DMS153 (cell line): ENCODE results near the gene ZRANB3.
"Not testable (repeated sequence)": the region's sequence is repeated elsewhere in the genome, so short reads cannot be mapped to it uniquely, and the experiment has no call there.

ENCODE experiments used
- DNase-seq: peaks from one replicate; lab custom pipeline; 2025; lab: John Stamatoyannopoulos, UW

Gene ZRANB3

DNA sequence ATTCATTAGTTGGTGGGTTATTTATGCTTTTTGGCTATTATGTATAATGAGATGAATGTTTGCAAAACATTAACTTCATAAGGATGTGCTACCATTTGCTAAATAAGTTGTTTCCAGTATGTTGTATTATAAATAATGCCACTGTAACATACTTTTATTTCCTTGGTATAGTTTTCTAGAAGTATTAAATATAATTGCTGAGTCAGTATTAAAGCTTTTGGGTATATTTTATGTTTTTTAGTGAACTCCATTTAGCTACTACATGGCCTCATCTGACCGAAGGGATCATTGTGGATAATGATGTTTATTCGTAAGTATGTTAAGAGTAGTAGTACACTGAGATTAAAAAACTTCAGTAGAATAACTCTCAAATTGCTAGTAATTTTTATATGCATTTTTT is 405.1 kb downstream of the ZRANB3 start:
- DNase-seq = no peak

GRCh38 chr2:135124924-135125886 is 405.8 kb downstream of the ZRANB3 start:
- DNase-seq = no peak

GRCh38 chr2:135121658-135122039 is 409.4 kb downstream of the ZRANB3 start:
- not testable (repeated sequence) for DNase-seq

DNA sequence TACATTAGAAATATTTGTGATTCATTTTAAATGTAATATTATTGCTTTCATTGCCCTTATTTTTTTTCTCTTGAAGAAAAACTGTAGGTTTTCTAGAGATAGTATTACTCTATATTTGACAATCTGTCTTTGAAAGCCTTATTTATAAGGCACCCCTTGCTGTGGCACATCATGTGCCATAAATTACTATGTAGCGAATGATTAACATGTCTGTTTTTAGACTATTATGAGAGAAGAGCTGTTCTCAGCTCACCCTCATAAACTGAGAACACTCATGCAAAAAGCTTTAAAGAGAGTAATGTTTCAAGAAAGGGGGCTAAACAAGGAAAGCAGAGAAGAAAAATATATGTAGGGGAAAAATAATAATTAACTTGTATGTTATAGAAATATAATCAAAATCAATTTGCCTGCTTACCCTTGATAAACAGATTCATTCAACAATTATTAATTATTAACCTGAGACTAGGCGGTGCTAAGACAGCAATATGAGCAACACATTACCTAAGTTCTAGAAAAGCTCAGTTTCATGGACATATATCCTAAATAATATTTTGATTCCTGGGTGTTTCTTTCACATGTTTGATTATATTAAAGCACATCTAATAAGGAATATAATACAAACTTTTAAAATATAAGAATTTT is 409.9 kb downstream of the ZRANB3 start:
- DNase-seq = no peak

- DNase-seq = no peak
Measured at GRCh38 chr2:135119582-135119981, 411.4 kb downstream of the ZRANB3 start.

DNA sequence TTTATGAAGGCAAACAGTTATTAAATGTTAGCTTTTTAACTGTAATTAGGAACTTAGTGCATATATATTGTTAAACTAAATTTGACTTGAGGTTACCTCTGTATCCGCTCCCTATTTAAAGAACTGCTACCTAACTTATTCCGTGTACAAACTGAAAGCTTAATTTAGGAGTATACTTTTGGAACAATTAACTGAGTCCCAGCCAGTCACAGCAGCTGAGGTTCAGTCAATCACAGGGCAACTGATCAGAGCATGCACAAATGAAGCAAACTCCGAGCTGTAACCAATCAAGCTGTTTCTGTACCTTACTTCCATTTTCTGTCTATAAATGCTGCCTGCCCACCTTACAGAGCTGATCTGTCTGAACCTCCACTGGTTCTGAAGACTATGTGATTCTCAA is 417.7 kb downstream of the ZRANB3 start:
- DNase-seq = no peak

GRCh38 chr2:135105513-135106316 is 425.3 kb downstream of the ZRANB3 start:
- not testable (repeated sequence) for DNase-seq

DNA sequence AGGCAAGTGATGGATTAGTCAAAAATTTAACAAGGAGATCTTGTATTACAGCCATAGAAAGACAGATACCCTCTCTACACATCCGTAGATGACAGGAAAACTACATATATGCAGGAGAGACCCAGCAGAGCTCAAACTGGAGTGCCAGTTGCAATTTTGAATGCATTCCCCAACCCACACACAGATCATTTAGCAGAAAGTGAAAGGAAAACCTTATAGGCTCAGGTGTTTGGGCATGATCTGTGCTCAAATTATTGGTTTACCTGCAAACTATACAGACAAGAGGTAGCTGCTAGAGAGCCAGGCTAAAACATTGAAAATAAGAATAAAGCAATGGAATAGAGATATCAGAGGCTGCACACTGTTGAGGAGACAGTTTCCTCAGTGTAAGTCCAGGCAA is 427.2 kb downstream of the ZRANB3 start:
- no peak for DNase-seq

GRCh38 chr2:135099802-135100483 is 431.1 kb downstream of the ZRANB3 start:
- DNase-seq = no peak

- DNase-seq = no peak
Measured at GRCh38 chr2:135097532-135098231, 433.3 kb downstream of the ZRANB3 start.

- no peak for DNase-seq
Measured at GRCh38 chr2:135096665-135097446, 434.2 kb downstream of the ZRANB3 start.

DNA sequence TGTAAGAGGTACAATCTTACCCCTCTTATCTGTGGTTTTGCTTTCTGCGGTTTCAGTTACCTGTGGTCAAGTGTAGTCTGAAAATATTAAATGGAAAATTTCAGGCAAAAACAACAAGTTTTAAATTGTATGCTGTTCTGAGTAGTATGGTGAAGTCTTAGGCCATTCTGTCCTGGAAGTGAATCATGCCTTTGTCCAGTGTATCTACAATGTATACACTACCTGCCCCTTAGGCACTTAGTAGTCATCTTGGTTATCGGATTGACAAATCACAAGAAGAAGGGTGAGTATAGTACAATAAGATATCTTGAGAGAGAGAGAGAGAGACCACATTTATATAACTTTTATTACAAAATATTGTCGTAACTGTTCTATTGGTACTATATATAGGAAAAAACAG is 435.4 kb downstream of the ZRANB3 start:
- DNase-seq = no peak

- DNase-seq = no peak
Measured at GRCh38 chr2:135094508-135094907, 436.5 kb downstream of the ZRANB3 start.

DNA sequence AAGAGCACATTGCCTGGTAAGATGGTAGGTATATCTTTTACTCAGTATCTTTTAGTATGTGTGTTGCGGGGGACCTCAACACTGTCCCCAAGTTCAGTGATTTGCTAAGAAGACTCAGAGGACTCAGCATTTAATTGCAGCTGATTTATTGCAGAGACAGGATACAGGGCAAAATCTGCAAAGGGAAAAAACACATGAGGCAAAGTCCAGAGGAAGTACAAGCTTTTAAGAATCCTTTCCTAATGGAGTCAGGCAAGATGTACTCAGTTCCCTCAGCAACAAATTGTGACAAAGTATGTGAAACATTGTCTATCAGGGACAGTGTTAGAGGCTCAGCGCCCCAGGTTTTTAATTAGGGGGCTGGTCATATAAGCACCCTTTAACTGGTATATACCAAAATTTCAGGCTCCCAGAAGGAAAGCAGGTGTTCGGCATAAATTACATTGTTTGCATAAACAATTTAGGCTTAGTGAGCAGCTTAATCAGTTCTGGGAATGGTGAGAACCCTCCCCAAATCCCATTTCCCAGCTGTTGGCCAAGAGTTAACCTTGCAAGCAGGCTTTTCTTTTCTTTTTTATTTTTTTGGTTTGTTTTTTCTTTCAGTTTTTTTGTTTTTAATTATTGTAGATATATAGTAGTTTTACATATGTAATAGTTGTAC is 437.2 kb downstream of the ZRANB3 start:
- DNase-seq = no peak

DNA sequence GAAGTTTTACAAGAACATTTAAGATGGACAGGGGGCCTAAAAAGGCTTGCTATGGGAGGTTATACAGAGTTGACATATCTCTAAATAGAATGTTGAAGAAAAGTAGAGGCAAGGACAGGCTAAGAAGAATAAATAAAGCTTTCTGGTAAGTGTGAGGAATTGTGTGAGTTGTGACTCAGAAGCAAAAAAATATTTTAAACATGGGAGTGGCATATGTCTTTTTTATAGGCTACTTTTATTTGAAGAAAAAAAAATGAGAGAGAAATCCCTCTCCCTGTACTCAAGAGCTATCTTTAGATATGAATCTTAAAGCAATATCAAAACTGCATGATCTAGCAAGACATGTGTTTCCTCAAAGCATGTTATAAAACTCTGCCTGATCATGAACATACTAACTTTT is 437.8 kb downstream of the ZRANB3 start:
- no peak for DNase-seq

DNA sequence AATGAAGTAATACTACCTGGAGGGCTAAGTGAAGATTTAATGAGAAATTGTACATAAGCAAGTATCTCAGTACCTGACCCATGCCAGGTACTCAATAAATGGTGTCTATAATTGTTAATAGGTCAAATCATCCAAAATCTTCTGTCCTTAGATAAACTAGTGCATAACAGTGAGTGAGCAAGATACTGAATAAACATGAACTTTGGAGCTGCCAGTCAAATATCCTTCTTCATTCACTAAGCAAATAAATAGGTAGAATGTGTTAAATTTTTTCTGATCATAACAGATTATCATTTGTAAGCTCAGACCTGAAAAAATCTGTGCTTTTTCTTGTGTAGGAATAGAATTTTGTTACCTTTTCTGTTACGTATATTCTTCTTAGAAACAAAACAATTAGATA is 439.3 kb downstream of the ZRANB3 start:
- DNase-seq = no peak

GRCh38 chr2:135089597-135089996 is 441.4 kb downstream of the ZRANB3 start:
- DNase-seq = not testable (repeated sequence)
